NT2/D1 (cell line): ENCODE data around the gene SOX10.

Source experiments
- SUZ12 ChIP-seq: IDR thresholded peaks from 2 replicates; pipeline ENCODE4 v1.6.1; 2011; ENCODE audit not compliant: insufficient read length, insufficient read depth; ENCODE audit errors: extremely low read depth
- ZNF274 ChIP-seq: IDR thresholded peaks from 2 replicates; pipeline ENCODE4 v1.6.1; 2011; ENCODE audit warnings: mild to moderate bottlenecking, low read depth, low read length

DNA sequence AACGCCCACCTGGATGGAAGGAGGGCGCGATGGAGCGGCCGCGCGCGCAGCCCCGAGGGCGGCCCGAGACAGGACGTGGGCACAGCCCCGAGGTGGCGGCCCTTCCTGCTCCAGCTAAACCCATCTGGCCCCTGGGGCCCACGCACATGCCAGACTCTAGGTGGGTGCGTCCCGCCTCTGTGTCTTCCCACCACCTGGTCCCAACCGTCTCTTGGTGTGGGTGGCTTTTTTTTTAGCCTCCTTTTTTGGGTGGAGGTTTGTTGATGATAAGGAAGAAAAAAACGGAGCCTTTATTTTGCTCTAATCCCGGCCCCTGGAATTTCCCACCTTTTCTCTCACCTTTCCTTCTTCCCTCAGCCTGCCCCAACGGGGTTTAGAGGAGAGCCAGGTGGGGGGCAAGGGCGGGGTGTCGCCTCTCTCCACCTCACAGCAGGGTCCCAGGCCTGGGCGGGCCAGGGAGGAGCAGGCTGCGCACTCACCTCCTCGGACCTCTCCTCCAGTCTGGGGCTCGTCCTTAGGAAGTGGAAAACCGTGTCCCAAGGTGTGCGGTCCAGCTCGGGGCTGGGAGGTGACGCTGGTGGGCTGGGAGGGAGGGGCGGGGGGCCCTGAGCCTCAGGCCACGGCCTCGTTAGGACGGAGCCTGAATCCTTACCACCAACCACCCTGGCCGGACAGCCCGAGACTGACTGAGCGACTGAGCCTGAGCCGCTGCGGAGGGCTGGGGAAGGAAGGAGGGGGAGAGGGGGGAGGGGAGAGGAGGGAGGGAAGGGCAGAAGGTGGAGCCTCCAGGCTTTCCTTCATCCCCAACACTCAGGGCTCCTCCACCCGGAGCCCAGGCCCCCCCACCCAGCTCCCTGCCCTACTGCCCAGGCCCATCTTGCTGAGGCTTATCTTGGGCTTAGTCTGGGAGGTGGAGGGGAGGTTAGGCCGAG, at the start of gene SOX10:
- TF ChIP-seq SUZ12 (no peak), ZNF274 (no peak)
